H9 (cell line): ENCODE results near the gene BCORL1. TPM values are rescaled to one million over a fixed set of nuclear protein-coding genes. Genes with fewer than 3 reads are reported as not detected.

Experiments
- DNase-seq: peaks from one replicate; pipeline ENCODE4 v3.0.0-alpha.2; 2017
- H2AFZ ChIP-seq: one replicate; pipeline ENCODE4 v1.6.1; 2013; ENCODE audit warnings: mild to moderate bottlenecking, low read length, control low read depth, moderate library complexity
- H2AK5ac ChIP-seq: 2 replicates; pipeline ENCODE4 v1.6.1; 2013; ENCODE audit warnings: low read length, control low read depth, mixed read lengths; ENCODE audit not compliant: insufficient read length
- H2BK120ac ChIP-seq: one replicate; pipeline ENCODE4 v1.6.1; 2013; ENCODE audit warnings: low read depth, mild to moderate bottlenecking, low read length, control low read depth, inconsistent platforms; ENCODE audit not compliant: poor library complexity, severe bottlenecking
- H2BK12ac ChIP-seq: 2 replicates; pipeline ENCODE4 v1.6.1; 2013; ENCODE audit warnings: low read length, control low read depth, mixed read lengths, low read depth; ENCODE audit not compliant: insufficient read length
- H2BK15ac ChIP-seq: 2 replicates; pipeline ENCODE4 v1.6.1; 2013; ENCODE audit warnings: low read depth, low read length, control low read depth
- H2BK20ac ChIP-seq: one replicate; pipeline ENCODE4 v1.6.1; 2013; ENCODE audit warnings: low read depth, mild to moderate bottlenecking, low read length, control low read depth, inconsistent platforms; ENCODE audit not compliant: poor library complexity, severe bottlenecking
- H2BK5ac ChIP-seq: 2 replicates; pipeline ENCODE4 v1.6.1; 2013; ENCODE audit warnings: low read length, control low read depth, mixed read lengths; ENCODE audit not compliant: insufficient read length
- H3K14ac ChIP-seq: 2 replicates; pipeline ENCODE4 v1.6.1; 2013; ENCODE audit warnings: low read length, control low read depth; ENCODE audit not compliant: insufficient read depth
- H3K18ac ChIP-seq: 2 replicates; pipeline ENCODE4 v1.6.1; 2013; ENCODE audit warnings: low read depth, mild to moderate bottlenecking, mixed read lengths, low read length, control low read depth; ENCODE audit not compliant: insufficient read length
- H3K23ac ChIP-seq: 2 replicates; pipeline ENCODE4 v1.6.1; 2013; ENCODE audit warnings: low read length, control low read depth, mixed read lengths, low read depth; ENCODE audit not compliant: insufficient read length
- H3K23me2 ChIP-seq: 2 replicates; pipeline ENCODE4 v1.6.1; 2013; ENCODE audit warnings: low read depth, mild to moderate bottlenecking, mixed read lengths, low read length, control low read depth; ENCODE audit not compliant: insufficient read length, poor library complexity, severe bottlenecking
- H3K27ac ChIP-seq: 2 replicates; pipeline ENCODE4 v1.5.1; 2013; ENCODE audit warnings: low read length, control low read depth, mixed read lengths, low read depth; ENCODE audit not compliant: insufficient read length
- H3K27me3 ChIP-seq: 2 replicates; pipeline ENCODE4 v1.6.1; 2013; ENCODE audit warnings: low read length, control low read depth, inconsistent platforms; ENCODE audit not compliant: insufficient read depth
- H3K4ac ChIP-seq: 2 replicates; pipeline ENCODE4 v1.6.1; 2013; ENCODE audit warnings: low read depth, mild to moderate bottlenecking, control low read depth, inconsistent platforms, low read length, moderate library complexity
- H3K4me1 ChIP-seq: 2 replicates; pipeline ENCODE4 v1.6.1; 2013; ENCODE audit warnings: low read length, control low read depth, inconsistent platforms; ENCODE audit not compliant: insufficient read depth
- H3K4me2 ChIP-seq: 2 replicates; pipeline ENCODE4 v1.6.1; 2013; ENCODE audit warnings: low read length, control low read depth, mixed read lengths; ENCODE audit not compliant: insufficient read length, insufficient read depth
- H3K56ac ChIP-seq: 2 replicates; pipeline ENCODE4 v1.6.1; 2013; ENCODE audit warnings: low read depth, mild to moderate bottlenecking, mixed read lengths, low read length, control low read depth; ENCODE audit not compliant: insufficient read length
- H3K79me1 ChIP-seq: 2 replicates; pipeline ENCODE4 v1.6.1; 2013; ENCODE audit warnings: low read depth, mild to moderate bottlenecking, moderate library complexity, low read length, control low read depth, inconsistent platforms; ENCODE audit not compliant: insufficient read depth, poor library complexity, severe bottlenecking
- H3K79me2 ChIP-seq: 2 replicates; pipeline ENCODE4 v1.6.1; 2013; ENCODE audit warnings: low read length, control low read depth, inconsistent platforms; ENCODE audit not compliant: insufficient read depth
- H3K9ac ChIP-seq: 2 replicates; pipeline ENCODE4 v1.6.1; 2013; ENCODE audit warnings: low read length, control low read depth, mixed read lengths; ENCODE audit not compliant: insufficient read length; ENCODE audit errors: extremely low read depth
- H3K9me3 ChIP-seq: one replicate; pipeline ENCODE4 v1.6.1; 2013; ENCODE audit warnings: low read depth, low read length, inconsistent platforms; ENCODE audit not compliant: control insufficient read depth
- H3T11ph ChIP-seq: one replicate; pipeline ENCODE4 v1.6.1; 2013; ENCODE audit warnings: mild to moderate bottlenecking, low read length, control low read depth, inconsistent platforms
- H4K20me1 ChIP-seq: one replicate; pipeline ENCODE4 v1.6.1; 2013; ENCODE audit not compliant: control insufficient read depth, insufficient read length, insufficient read depth
- H4K5ac ChIP-seq: 2 replicates; pipeline ENCODE4 v1.6.1; 2013; ENCODE audit warnings: low read depth, mild to moderate bottlenecking, mixed read lengths, low read length, control low read depth; ENCODE audit not compliant: insufficient read length
- H4K8ac ChIP-seq: replicated peaks from 2 replicates; pipeline ENCODE4 v1.6.1; 2013; ENCODE audit warnings: low read length, control low read depth, mixed read lengths, low read depth; ENCODE audit not compliant: insufficient read length
- H4K91ac ChIP-seq: 2 replicates; pipeline ENCODE4 v1.6.1; 2013; ENCODE audit warnings: low read depth, mild to moderate bottlenecking, moderate library complexity, mixed read lengths, low read length, control low read depth; ENCODE audit not compliant: insufficient read length
- H3K27ac Mint-ChIP-seq, 3 experiments: 2 replicates in 2 of 3; 3 replicates in 1 of 3; pipeline ENCODE4 v1.8.0; 2020 to 2021; ENCODE audit warnings: mixed read lengths in 3 of 3, mild to moderate bottlenecking in 1 of 3, moderate library complexity in 1 of 3
- H3K27me3 Mint-ChIP-seq: 2 replicates; pipeline ENCODE4 v1.8.0; 2021; ENCODE audit warnings: low read depth, mild to moderate bottlenecking, moderate library complexity, mixed read lengths
- H3K36me3 Mint-ChIP-seq, 3 experiments: 2 replicates in 2 of 3; 3 replicates in 1 of 3; pipeline ENCODE4 v1.8.0; 2020 to 2021; ENCODE audit warnings: low read depth in 3 of 3, mixed read lengths in 3 of 3; ENCODE audit not compliant: insufficient read depth in 1 of 3
- H3K4me1 Mint-ChIP-seq, 2 experiments: 2 replicates each; pipeline ENCODE4 v1.8.0; 2020; ENCODE audit warnings: mixed read lengths in 2 of 2
- H3K4me3 Mint-ChIP-seq, 2 experiments: 2 replicates in 1 of 2; 3 replicates in 1 of 2; pipeline ENCODE4 v1.8.0; 2020 to 2021; ENCODE audit warnings: mild to moderate bottlenecking in 2 of 2, mixed read lengths in 2 of 2, moderate library complexity in 1 of 2
- H3K9me3 Mint-ChIP-seq, 2 experiments: 2 replicates in 1 of 2; 3 replicates in 1 of 2; pipeline ENCODE4 v1.8.0; 2020; ENCODE audit warnings: mild to moderate bottlenecking in 2 of 2, mixed read lengths in 2 of 2, moderate library complexity in 1 of 2
- CTCF ChIP-seq: fragments of 200-600 bp; sonication (generic); conservative IDR thresholded peaks from 3 replicates; pipeline ENCODE4 v1.8.0; 2021; ENCODE audit warnings: antibody characterized with exemption, mild to moderate bottlenecking
- WGBS: extraction: QIAGEN DNeasy Blood & Tissue Kit; methylation state at CpG from one replicate; pipeline ENCODE4 v1.1.7; 2013; ENCODE audit warnings: missing lambda C conversion rate, low lambda C conversion rate, mixed read lengths; ENCODE audit not compliant: insufficient read length; ENCODE audit errors: extremely low coverage; 5-methylcytosine and 5-hydroxymethylcytosine counted together
- total RNA-seq: library from RNA; stranded (reverse); gene quantifications from 2 replicates; pipeline ENCODE4 v1.2.1, GENCODE V29; 2021

BCORL1 gene
- total RNA-seq, 1 experiment from 2014 or later = 6.1 TPM

- Histone ChIP-seq H3K14ac (no peak overlapping the region), H3K79me1 (no peaks in the 10 kb centered on the region), H3T11ph (no peak overlapping the region), H4K91ac (no peak overlapping the region), H3K4me1 (no peaks in the 10 kb centered on the region), H3K18ac (no peak overlapping the region), H3K4ac (no peak overlapping the region), H2AK5ac (no peak overlapping the region), H2BK20ac (no peak overlapping the region), H3K4me2 (no peak overlapping the region), H4K20me1 (no peaks in the 10 kb centered on the region), H3K9ac (no peak overlapping the region), H3K56ac (no peak overlapping the region), H2BK120ac (no peak overlapping the region), H3K9me3 (peaks cover 5% of the 10 kb centered on the region), H2BK15ac (no peak overlapping the region), H4K8ac (no peak overlapping the region), H3K23me2 (no peaks in the 10 kb centered on the region), H2AFZ (no peak overlapping the region), H2BK12ac (no peak overlapping the region), H3K27ac (no peak overlapping the region), H2BK5ac (no peak overlapping the region), H3K27me3 (no peaks in the 10 kb centered on the region; the same call in 1 of the 2 replicates), H3K23ac (no peak overlapping the region), H4K5ac (no peak overlapping the region), H3K79me2 (no peaks in the 10 kb centered on the region)
- H3K36me3 Mint-ChIP-seq = peaks cover 0 to 2% (median 0%) of the 10 kb centered on the region in 3 experiments; a peak in 3 of 7 replicates
- H3K27me3 Mint-ChIP-seq = peaks cover 36% of the 10 kb centered on the region
- H3K9me3 Mint-ChIP-seq = peaks cover 0 to 57% of the 10 kb centered on the region in 2 experiments; a peak in 2 of 5 replicates
- TF ChIP-seq CTCF = no peak
- H3K27ac Mint-ChIP-seq = no peak overlapping the region
- peaks cover 4 to 8% of the 10 kb centered on the region in 2 experiments; a peak in 3 of 4 replicates for H3K4me1 Mint-ChIP-seq
- DNase-seq = no peak
- no peak overlapping the region for H3K4me3 Mint-ChIP-seq
- no CpG with 5 or more reads among the region's 1 CpG for WGBS
These were observed 37.3 kb upstream of the BCORL1 start for GRCh38 chrX:129945131-129945530.
